Muscle layer of colon (tissue), 2 donors: Measurements from ENCODE around the gene SLIT3.

Experiments
- H3K27ac ChIP-seq: one replicate; pipeline ENCODE4 v1.7.0; 2013; ENCODE audit warnings: low read depth, mild to moderate bottlenecking, low read length, moderate library complexity
- H3K27me3 ChIP-seq, 2 donors: one replicate each; pipeline ENCODE4 v1.7.0; 2013; ENCODE audit warnings: low read length in 2 of 2, mild to moderate bottlenecking in 2 of 2; ENCODE audit not compliant: insufficient read depth in 2 of 2, control insufficient read depth in 1 of 2
- H3K36me3 ChIP-seq: one replicate; pipeline ENCODE4 v1.7.0; 2013; ENCODE audit warnings: mild to moderate bottlenecking, low read length; ENCODE audit not compliant: insufficient read depth
- H3K4me1 ChIP-seq: one replicate; pipeline ENCODE4 v1.7.0; 2013; ENCODE audit warnings: mild to moderate bottlenecking, low read length; ENCODE audit not compliant: insufficient read depth
- H3K4me3 ChIP-seq, 2 donors: one replicate each; pipeline ENCODE4 v1.7.0; 2013; ENCODE audit warnings: low read length in 2 of 2, low read depth in 1 of 2, mild to moderate bottlenecking in 1 of 2, moderate library complexity in 1 of 2
- H3K9ac ChIP-seq: one replicate; pipeline ENCODE4 v1.7.0; 2013; ENCODE audit warnings: low read length
- H3K9me3 ChIP-seq: one replicate; pipeline ENCODE4 v1.7.0; 2013; ENCODE audit warnings: mild to moderate bottlenecking, low read length
- donor health status: abdominal sarcoma.
- donor health status: Adenocarcinoma of cecum.

Gene SLIT3

GRCh38 chr5:169132302-169132660, 168.7 kb downstream of the SLIT3 start:
- H3K27me3 ChIP-seq, result no peaks in the 10 kb centered on the region
- H3K27ac ChIP-seq, result no peak overlapping the region
- no peak overlapping the region for H3K9ac ChIP-seq
- no peak overlapping the region for H3K4me3 ChIP-seq
- no peaks in the 10 kb centered on the region for H3K4me1 ChIP-seq
- no peaks in the 10 kb centered on the region for H3K36me3 ChIP-seq
- no peaks in the 10 kb centered on the region for H3K9me3 ChIP-seq

- H3K27me3 ChIP-seq, result no peaks in the 10 kb centered on the region
- H3K9me3 ChIP-seq, result no peaks in the 10 kb centered on the region
- H3K36me3 ChIP-seq, result no peaks in the 10 kb centered on the region
- H3K27ac ChIP-seq, result no peak overlapping the region
- no peak overlapping the region for H3K9ac ChIP-seq
- no peaks in the 10 kb centered on the region for H3K4me1 ChIP-seq
- no peak overlapping the region for H3K4me3 ChIP-seq
Measured at GRCh38 chr5:169131616-169132301, 169.2 kb downstream of the SLIT3 start.

DNA sequence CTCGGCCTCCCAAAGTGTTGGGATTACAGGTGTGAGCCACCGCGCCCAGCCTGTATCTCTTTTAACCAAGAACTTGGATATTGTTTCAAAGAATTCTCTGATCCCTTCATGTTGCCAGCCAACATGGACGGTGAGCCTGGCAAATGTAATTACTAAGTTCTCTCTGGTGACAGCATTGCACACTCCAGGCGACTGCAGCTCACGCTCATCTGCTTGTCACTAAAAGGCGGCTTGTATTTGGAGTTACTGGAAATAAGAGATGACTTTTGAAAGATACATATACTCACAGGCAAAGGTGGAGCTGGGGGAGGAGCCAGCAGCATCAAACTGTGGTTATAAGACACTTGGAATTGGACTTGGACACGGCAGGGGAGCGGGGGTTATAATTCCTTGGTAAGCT, 172.3 kb downstream of the SLIT3 start:
- Histone ChIP-seq H3K36me3 (no peaks in the 10 kb centered on the region), H3K27ac (no peak overlapping the region), H3K9ac (no peak overlapping the region), H3K4me3 (no peak overlapping the region), H3K4me1 (no peaks in the 10 kb centered on the region), H3K27me3 (no peaks in the 10 kb centered on the region), H3K9me3 (no peaks in the 10 kb centered on the region)

DNA sequence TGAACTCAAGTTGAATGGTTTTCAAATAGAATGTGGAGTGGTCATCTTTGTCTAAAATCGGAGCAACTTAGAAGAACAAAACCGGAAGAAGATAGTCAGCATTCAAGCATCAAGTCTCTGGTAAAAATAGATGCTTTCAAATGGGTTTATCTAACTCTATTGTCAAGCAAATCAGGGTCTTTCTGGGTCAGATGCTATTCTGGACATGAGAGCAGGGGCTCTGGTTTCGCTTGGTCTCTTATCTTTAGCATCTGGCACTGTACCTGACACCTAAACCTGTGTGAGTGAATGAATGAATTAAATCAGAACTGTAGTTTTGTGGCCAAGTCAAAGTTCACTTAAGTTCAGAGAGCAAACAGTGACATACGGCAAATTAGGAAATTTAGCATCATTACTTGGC, 173.5 kb downstream of the SLIT3 start:
- no peaks in the 10 kb centered on the region for H3K9me3 ChIP-seq
- H3K4me1 ChIP-seq, result no peaks in the 10 kb centered on the region
- H3K27me3 ChIP-seq, result no peaks in the 10 kb centered on the region
- no peak overlapping the region for H3K4me3 ChIP-seq
- no peaks in the 10 kb centered on the region for H3K36me3 ChIP-seq
- no peak overlapping the region for H3K27ac ChIP-seq
- H3K9ac ChIP-seq, result no peak overlapping the region

DNA sequence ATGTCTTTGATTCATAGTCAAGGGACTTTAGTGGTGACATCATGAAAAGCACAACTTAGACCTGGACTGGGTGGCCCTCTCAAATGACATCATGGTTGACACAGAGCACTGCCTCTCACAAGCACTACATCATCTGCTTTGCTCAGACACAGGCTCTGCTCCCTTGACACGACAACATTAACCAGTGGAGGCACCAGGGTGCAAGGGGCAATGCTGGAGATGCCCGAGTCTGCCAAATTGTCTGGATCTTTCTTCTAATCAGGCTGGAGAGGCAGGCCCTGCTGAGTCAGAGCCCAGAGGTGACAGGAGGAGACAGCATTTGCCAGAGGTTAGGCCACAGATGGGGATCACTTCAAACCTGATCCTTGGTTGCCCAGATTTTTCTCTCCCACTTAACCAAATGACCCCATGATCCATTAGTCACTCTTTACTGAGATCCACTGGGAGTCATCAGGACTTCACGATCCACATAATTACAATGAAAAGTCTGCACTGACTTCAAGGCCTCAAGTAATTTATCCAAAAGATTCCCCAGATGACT, 174.4 kb downstream of the SLIT3 start:
- no peaks in the 10 kb centered on the region for H3K36me3 ChIP-seq

GRCh38 chr5:169125571-169125970, 175.4 kb downstream of the SLIT3 start:
- Histone ChIP-seq H3K4me3 (no peak overlapping the region), H3K9ac (no peak overlapping the region), H3K27me3 (no peaks in the 10 kb centered on the region), H3K36me3 (no peaks in the 10 kb centered on the region), H3K27ac (no peak overlapping the region), H3K4me1 (no peaks in the 10 kb centered on the region), H3K9me3 (no peaks in the 10 kb centered on the region)

More for the DNA sequence above, 174.4 kb downstream of the SLIT3 start:
- Histone ChIP-seq H3K4me1 (no peaks in the 10 kb centered on the region), H3K27ac (no peak overlapping the region), H3K27me3 (no peaks in the 10 kb centered on the region), H3K9me3 (no peaks in the 10 kb centered on the region), H3K4me3 (no peak overlapping the region), H3K9ac (no peak overlapping the region)

DNA sequence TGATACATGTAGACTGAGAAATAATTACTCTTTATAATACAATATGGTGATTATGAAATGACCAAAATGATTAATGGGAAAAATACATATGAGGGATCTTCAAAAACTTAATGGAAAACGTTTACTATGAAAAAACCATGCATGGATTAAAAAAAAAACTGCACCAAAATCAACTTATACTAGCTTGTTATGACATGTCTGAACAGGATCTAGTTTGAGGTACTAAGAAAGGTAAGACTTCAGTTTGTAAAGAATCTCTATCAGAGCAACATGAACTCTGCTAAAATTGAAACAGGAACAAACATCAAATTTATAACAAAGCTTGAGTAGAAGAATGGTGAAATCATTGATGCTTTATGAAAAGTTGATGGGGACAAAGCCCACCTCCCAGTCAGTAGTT, 178.0 kb downstream of the SLIT3 start:
- no peaks in the 10 kb centered on the region for H3K27me3 ChIP-seq
- H3K4me1 ChIP-seq, result no peaks in the 10 kb centered on the region
- no peaks in the 10 kb centered on the region for H3K9me3 ChIP-seq

GRCh38 chr5:169121630-169122420, 179.1 kb downstream of the SLIT3 start:
- Histone ChIP-seq H3K4me1 (no peaks in the 10 kb centered on the region), H3K27ac (no peak overlapping the region), H3K36me3 (no peaks in the 10 kb centered on the region), H3K9ac (no peak overlapping the region), H3K9me3 (no peaks in the 10 kb centered on the region), H3K27me3 (no peaks in the 10 kb centered on the region), H3K4me3 (no peak overlapping the region)

More for the DNA sequence above, 178.0 kb downstream of the SLIT3 start:
- Histone ChIP-seq H3K9ac (no peak overlapping the region), H3K27ac (no peak overlapping the region), H3K36me3 (no peaks in the 10 kb centered on the region), H3K4me3 (no peak overlapping the region)

DNA sequence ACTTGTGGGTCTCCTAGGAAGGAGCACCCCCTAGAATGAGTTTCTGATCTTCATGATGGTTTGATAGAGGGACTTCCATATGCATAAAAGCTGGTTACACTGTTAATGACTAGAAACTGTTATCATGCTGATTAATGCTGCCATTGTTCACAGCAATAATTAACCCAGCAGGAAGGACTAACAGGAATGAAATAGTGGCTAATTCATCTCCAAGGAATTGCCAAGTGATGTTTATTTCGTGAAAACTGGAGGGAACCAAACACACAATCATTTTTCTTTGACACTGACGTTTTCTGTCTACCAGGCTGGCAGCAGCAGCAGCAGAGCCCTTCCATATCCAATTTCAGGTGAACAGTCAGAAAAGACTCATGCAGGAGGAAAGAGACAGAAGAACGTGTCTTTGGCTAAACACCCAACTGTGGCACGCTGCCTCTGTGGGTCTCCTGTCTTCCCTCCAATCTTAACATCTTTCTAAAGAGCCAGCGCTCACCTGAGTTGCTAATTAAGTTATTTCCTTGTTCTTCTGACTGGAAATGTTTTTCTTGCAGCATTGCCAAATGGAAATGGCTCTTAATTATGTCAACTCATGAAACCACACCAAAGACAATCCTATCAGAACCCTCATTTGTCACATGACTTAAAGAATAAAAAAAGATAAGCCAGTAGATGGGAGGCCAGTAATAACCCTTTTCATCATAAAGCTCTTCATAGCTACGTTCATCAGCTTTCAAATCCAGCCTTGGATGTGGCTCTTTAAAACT, 181.5 kb downstream of the SLIT3 start:
- no peak overlapping the region for H3K9ac ChIP-seq
- no peaks in the 10 kb centered on the region for H3K9me3 ChIP-seq
- no peaks in the 10 kb centered on the region for H3K4me1 ChIP-seq
- H3K4me3 ChIP-seq, result no peak overlapping the region
- no peak overlapping the region for H3K27ac ChIP-seq
- H3K27me3 ChIP-seq, result no peaks in the 10 kb centered on the region
- H3K36me3 ChIP-seq, result no peaks in the 10 kb centered on the region

DNA sequence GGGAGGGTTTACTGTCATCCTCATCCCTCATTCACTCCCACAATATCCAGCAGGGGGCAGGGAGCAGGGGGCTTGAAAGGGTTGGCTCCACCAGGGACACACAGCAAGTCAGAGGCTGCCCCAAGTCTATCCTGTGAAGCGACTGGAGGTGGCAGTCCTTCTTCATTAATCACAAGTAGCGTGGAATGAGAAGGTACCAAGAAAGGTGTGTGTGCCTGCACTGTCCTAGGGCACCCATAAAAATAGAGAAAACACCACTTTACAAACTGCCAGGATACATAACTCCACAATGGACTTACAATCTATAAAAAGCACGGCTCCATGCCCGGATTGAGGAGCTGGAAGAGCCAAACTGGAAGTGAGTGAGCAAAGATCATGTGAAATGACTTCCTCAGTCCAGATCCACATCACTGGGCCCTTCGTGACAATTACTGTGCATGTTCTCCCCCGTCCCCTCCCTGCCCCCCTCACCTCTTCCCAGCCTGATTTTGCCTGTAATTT, 183.9 kb downstream of the SLIT3 start:
- Histone ChIP-seq H3K4me1 (no peaks in the 10 kb centered on the region), H3K4me3 (no peak overlapping the region), H3K27me3 (no peaks in the 10 kb centered on the region), H3K36me3 (no peaks in the 10 kb centered on the region), H3K9me3 (no peaks in the 10 kb centered on the region), H3K9ac (no peak overlapping the region), H3K27ac (no peak overlapping the region)

DNA sequence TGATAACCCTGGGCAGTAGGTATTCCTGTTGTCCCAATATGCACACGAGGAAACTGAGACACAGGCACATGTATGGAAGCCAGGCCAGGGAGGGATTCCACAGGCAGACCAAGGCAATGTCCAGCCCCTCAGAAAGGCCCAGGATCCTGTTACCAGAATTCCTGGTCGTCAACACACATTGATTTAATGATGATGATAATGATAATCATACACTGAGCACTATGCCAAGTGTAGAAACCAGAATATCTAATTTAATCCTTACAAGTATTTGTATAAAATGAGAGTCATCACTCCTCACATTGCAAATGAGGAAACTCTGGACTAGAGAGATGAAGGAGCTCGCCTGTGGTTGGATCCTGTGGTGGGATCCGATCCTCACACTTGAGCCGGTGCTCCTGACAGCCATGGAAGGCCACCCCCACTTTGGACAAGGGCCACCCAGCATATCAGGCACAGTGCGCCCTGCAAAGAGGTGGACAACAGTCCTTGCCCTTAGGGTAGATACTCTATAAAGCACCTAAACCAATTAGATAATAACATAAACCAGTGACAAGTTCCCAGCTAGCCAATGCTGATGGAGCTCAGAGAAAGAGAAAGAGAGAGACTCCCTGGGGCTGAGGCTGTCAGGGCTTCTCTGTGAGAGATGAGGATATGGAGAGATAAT, 185.3 kb downstream of the SLIT3 start:
- Histone ChIP-seq H3K9ac (no peak overlapping the region), H3K36me3 (no peaks in the 10 kb centered on the region), H3K4me1 (no peaks in the 10 kb centered on the region), H3K27ac (no peak overlapping the region), H3K4me3 (no peak overlapping the region), H3K9me3 (no peaks in the 10 kb centered on the region), H3K27me3 (no peaks in the 10 kb centered on the region)
